ENCODE measurements around the gene PHYH.
"Not testable (repeated sequence)": the region's sequence is repeated elsewhere in the genome, so short reads cannot be mapped to it uniquely, and the experiment has no call there.

The PHYH gene

GRCh38 chr10:13238271-13239077 lies 61.4 kb downstream of the PHYH start:
- Histone ChIP-seq H3K27me3 (ENCODE audit: insufficient read depth, poor library complexity, severe bottlenecking) (no peaks in the 10 kb centered on the region), H3K27ac (replicated peaks) (no peak overlapping the region), H3K4me3 (replicated peaks; ENCODE audit: insufficient read depth, low read length) (no peak overlapping the region)
- TF ChIP-seq, protein P1, sequence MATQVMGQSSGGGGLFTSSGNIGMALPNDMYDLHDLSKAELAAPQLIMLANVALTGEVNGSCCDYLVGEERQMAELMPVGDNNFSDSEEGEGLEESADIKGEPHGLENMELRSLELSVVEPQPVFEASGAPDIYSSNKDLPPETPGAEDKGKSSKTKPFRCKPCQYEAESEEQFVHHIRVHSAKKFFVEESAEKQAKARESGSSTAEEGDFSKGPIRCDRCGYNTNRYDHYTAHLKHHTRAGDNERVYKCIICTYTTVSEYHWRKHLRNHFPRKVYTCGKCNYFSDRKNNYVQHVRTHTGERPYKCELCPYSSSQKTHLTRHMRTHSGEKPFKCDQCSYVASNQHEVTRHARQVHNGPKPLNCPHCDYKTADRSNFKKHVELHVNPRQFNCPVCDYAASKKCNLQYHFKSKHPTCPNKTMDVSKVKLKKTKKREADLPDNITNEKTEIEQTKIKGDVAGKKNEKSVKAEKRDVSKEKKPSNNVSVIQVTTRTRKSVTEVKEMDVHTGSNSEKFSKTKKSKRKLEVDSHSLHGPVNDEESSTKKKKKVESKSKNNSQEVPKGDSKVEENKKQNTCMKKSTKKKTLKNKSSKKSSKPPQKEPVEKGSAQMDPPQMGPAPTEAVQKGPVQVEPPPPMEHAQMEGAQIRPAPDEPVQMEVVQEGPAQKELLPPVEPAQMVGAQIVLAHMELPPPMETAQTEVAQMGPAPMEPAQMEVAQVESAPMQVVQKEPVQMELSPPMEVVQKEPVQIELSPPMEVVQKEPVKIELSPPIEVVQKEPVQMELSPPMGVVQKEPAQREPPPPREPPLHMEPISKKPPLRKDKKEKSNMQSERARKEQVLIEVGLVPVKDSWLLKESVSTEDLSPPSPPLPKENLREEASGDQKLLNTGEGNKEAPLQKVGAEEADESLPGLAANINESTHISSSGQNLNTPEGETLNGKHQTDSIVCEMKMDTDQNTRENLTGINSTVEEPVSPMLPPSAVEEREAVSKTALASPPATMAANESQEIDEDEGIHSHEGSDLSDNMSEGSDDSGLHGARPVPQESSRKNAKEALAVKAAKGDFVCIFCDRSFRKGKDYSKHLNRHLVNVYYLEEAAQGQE (IDR thresholded peaks at IDR 0.05; ENCODE audit: insufficient replicate concordance, low read depth) = no peak
- TF ChIP-seq POLR2AphosphoS5 (IDR thresholded peaks at IDR 0.05; ENCODE audit: low read depth) (no peak), GABPA (IDR thresholded peaks at IDR 0.05; ENCODE audit: low read depth) (no peak), SPI1 (IDR thresholded peaks at IDR 0.05; ENCODE audit: borderline replicate concordance, low read depth) (no peak)
- TF ChIP-seq, protein P2, sequence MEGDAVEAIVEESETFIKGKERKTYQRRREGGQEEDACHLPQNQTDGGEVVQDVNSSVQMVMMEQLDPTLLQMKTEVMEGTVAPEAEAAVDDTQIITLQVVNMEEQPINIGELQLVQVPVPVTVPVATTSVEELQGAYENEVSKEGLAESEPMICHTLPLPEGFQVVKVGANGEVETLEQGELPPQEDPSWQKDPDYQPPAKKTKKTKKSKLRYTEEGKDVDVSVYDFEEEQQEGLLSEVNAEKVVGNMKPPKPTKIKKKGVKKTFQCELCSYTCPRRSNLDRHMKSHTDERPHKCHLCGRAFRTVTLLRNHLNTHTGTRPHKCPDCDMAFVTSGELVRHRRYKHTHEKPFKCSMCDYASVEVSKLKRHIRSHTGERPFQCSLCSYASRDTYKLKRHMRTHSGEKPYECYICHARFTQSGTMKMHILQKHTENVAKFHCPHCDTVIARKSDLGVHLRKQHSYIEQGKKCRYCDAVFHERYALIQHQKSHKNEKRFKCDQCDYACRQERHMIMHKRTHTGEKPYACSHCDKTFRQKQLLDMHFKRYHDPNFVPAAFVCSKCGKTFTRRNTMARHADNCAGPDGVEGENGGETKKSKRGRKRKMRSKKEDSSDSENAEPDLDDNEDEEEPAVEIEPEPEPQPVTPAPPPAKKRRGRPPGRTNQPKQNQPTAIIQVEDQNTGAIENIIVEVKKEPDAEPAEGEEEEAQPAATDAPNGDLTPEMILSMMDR (IDR thresholded peaks at IDR 0.05; ENCODE audit: insufficient read depth, low read length) = no peak
- DNase-seq (ENCODE audit: low read depth in 1 of 2, low spot score in 1 of 2) = no peak

- H3K4me3 ChIP-seq (replicated peaks; ENCODE audit: insufficient read depth, low read length) = no peak overlapping the region
- no peak for TF ChIP-seq SPI1 (IDR thresholded peaks at IDR 0.05; ENCODE audit: borderline replicate concordance, low read depth)
- TF ChIP-seq, protein P2 (IDR thresholded peaks at IDR 0.05; ENCODE audit: insufficient read depth, low read length) = no peak
- no peak for TF ChIP-seq GABPA (IDR thresholded peaks at IDR 0.05; ENCODE audit: low read depth)
- H3K27me3 ChIP-seq (ENCODE audit: insufficient read depth, poor library complexity, severe bottlenecking) = no peaks in the 10 kb centered on the region
- DNase-seq (ENCODE audit: low read depth in 1 of 2, low spot score in 1 of 2) = no peak
- no peak overlapping the region for H3K27ac ChIP-seq (replicated peaks)
Measured at GRCh38 chr10:13236638-13237037, 63.2 kb downstream of the PHYH start.

DNA sequence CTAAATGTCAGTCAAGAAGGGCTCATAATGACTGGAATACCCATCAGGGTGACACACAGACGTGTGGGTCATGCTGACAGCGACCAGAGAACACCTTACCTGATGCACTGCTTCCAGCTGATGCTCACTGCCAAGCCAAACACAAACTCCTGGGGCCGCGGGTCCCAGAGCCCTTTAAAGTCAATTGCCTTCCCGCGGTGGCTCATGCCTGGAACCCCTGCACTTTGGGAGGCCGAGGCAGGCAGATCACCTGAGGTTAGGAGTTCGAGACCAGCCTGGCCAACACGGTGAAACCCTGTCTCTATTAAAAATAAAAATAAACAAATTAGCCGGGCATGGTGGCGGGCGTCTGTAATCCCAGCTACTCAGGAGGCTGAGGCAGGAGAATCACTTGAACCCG lies 65.1 kb downstream of the PHYH start:
- H3K27ac ChIP-seq (replicated peaks); H3K27me3 ChIP-seq (ENCODE audit: insufficient read depth, poor library complexity, severe bottlenecking); H3K4me3 ChIP-seq (replicated peaks; ENCODE audit: insufficient read depth, low read length); DNase-seq (ENCODE audit: low read depth in 1 of 2, low spot score in 1 of 2): not testable (repeated sequence)

DNA sequence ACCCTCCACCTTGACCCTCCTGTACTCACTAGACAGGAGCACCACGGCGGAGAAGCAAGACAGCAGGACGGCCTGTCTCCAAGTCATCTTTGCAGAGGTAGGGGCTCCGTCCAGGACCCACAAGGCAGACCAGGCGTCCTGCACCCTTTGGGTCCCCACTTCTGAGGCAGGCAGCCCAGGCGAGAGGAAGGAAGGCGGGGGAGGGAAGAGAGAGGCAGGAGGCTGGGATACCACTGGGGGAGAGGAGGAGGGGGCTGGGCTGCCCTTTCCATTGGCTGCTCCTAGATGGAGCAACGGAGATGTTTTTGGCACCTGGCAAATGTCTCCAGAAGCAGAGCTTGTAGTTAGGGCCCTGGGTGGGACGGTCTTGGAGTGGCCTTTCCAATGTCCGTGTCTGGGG lies 65.7 kb downstream of the PHYH start, which contains the start of gene UCMA:
Gene UCMA, minus strand, starts transcription at position 203 of the 400 bp plus-strand sequence. Its CDS starts 116 bp downstream, at position 87.
- no peak for DNase-seq (ENCODE audit: low read depth in 1 of 2, low spot score in 1 of 2)
- no peaks in the 10 kb centered on the region for H3K27me3 ChIP-seq (ENCODE audit: insufficient read depth, poor library complexity, severe bottlenecking)
- TF ChIP-seq SPI1 (IDR thresholded peaks at IDR 0.05; ENCODE audit: borderline replicate concordance, low read depth) (no peak), POLR2AphosphoS5 (IDR thresholded peaks at IDR 0.05; ENCODE audit: low read depth) (no peak), GABPA (IDR thresholded peaks at IDR 0.05; ENCODE audit: low read depth) (no peak)
- TF ChIP-seq, protein P1 (IDR thresholded peaks at IDR 0.05; ENCODE audit: insufficient replicate concordance, low read depth) = no peak
- TF ChIP-seq, protein P2 (IDR thresholded peaks at IDR 0.05; ENCODE audit: insufficient read depth, low read length) = no peak
- no peak within 1 kb of the TSS for H3K4me3 ChIP-seq (replicated peaks; ENCODE audit: insufficient read depth, low read length)
- no peak within 1 kb of the TSS for H3K27ac ChIP-seq (replicated peaks)

Data from HL-60 (cell line).